Esophagus squamous epithelium (tissue), 4 donors: Measurements from ENCODE around the gene TMPRSS3.

ENCODE experiments used
- POLR2A ChIP-seq, 4 donors: fragments of 450-650 bp; IDR thresholded peaks; one replicate each; pipeline ENCODE4 v1.6.1; 2017; ENCODE audit warnings: antibody characterized with exemption in 4 of 4, mild to moderate bottlenecking in 4 of 4, moderate library complexity in 3 of 4
- TF ChIP-seq, protein P1 (sequence below), 6 experiments: fragments of 450-650 bp in 4 of 6; fragments of 200-600 bp in 2 of 6; sonication (generic) in 2 of 6; IDR thresholded peaks; one replicate each; pipeline ENCODE4 v1.5.1; 2016 to 2019; ENCODE audit warnings: antibody characterized with exemption in 6 of 6, mild to moderate bottlenecking in 4 of 6, moderate library complexity in 4 of 6

DNA sequence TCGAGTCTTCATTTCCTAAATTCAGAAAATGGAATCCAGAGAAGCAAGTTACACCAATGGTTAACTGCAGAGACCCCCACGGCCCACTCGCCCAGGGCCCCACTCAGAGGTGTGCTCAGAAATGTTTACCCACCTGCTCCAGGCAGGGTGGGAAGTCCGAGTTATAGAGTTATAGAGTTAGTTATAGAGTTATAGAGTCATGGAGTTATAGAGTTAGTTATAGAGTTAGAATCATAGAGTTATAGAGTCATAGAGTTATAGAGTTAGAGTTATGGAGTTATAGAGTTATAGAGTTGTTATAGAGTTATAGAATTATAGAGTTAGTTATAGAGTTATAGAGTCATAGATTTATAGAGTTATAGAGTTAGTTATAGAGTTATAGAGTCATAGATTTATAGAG is 39.5 kb upstream of the TMPRSS3 start:
- TF ChIP-seq, protein P1, sequence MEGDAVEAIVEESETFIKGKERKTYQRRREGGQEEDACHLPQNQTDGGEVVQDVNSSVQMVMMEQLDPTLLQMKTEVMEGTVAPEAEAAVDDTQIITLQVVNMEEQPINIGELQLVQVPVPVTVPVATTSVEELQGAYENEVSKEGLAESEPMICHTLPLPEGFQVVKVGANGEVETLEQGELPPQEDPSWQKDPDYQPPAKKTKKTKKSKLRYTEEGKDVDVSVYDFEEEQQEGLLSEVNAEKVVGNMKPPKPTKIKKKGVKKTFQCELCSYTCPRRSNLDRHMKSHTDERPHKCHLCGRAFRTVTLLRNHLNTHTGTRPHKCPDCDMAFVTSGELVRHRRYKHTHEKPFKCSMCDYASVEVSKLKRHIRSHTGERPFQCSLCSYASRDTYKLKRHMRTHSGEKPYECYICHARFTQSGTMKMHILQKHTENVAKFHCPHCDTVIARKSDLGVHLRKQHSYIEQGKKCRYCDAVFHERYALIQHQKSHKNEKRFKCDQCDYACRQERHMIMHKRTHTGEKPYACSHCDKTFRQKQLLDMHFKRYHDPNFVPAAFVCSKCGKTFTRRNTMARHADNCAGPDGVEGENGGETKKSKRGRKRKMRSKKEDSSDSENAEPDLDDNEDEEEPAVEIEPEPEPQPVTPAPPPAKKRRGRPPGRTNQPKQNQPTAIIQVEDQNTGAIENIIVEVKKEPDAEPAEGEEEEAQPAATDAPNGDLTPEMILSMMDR (IDR thresholded peaks at IDR 0.05) = no peak
- TF ChIP-seq POLR2A (IDR thresholded peaks at IDR 0.05) = no peak
